ENCODE results near the gene U2AF2.

DNA sequence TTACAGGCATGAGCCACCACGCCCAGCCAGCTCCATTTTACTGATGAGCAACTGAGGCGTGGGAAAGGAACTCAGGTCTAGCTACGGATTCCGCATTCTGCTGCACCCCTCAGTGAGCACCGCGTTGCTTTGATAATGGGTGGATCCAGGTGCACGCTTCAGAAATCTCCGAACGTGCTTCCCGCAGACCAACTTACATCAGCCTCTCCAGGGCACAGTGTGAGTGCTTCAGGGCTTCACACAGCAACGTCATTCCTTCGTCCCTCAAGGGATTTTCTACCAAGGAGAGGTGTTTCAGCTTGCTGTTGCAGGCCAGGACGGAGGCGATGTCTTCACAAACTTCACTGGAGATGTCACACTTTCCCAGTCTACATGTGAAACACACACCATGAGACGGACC lies 61.7 kb downstream of the U2AF2 start:
- TF ChIP-seq EZH2 (IDR thresholded peaks at IDR 0.05; ENCODE audit: insufficient read depth, poor library complexity, severe bottlenecking) (no peak), EZH2phosphoT487 (IDR thresholded peaks at IDR 0.05; ENCODE audit: insufficient read depth, low read depth) (no peak)

Measured in GM23248 (cell line).